GM10248 (cell line): Measurements from ENCODE around the gene TMEM184B.

Source experiments
- CTCF ChIA-PET: fragments of 300-600 bp; sonication (Branson Sonifier 250); formaldehyde crosslinking; extraction: SDS; loops from one replicate; lab custom pipeline; 2021; ENCODE audit warnings: antibody characterized with exemption; lab: Yijun Ruan, JAX
- POLR2A ChIA-PET: fragments of 350-650 bp; sonication (Branson Sonifier 250); formaldehyde crosslinking; extraction: SDS; loops from one replicate; lab custom pipeline; 2020; ENCODE audit warnings: antibody characterized with exemption; lab: Yijun Ruan, JAX
- DNase-seq: peaks from one replicate; pipeline ENCODE4 v3.0.0; 2012; ENCODE audit errors: extremely low spot score
- CTCF ChIP-seq: IDR thresholded peaks from 2 replicates; pipeline ENCODE4 v1.5.1; 2012; ENCODE audit warnings: mild to moderate bottlenecking, low read depth; ENCODE audit errors: extremely low read depth, missing control alignments, control extremely low read depth

The TMEM184B gene

GRCh38 chr22:38193580-38193979 is 79.2 kb downstream of the TMEM184B start:
- no peak for DNase-seq
- no peak for TF ChIP-seq CTCF
- ChIA-PET POLR2A (no interaction called here), CTCF (interaction anchor here (1.0 to 1.5 kb wide), 2 partner anchors 36 to 44 kb away, joined by 3 read pairs; no protein-coding TSS in a partner anchor)

GRCh38 chr22:38192475-38192863 is 80.3 kb downstream of the TMEM184B start:
- DNase-seq = no peak
- ChIA-PET CTCF (interaction anchor here (1.0 to 1.5 kb wide), 3 partner anchors 38 to 47 kb away, joined by 3 to 4 read pairs (median 3); no protein-coding TSS in a partner anchor), POLR2A (no interaction called here)
- no peak for TF ChIP-seq CTCF

- CTCF ChIA-PET = interaction anchor here (1.2 to 1.5 kb wide), 3 partner anchors 10 to 48 kb away, joined by 3 to 4 read pairs (median 4); partner anchors contain the start of gene MAFF
- TF ChIP-seq CTCF = no peak
- POLR2A ChIA-PET = no interaction called here
- no peak for DNase-seq
These were observed 80.9 kb downstream of the TMEM184B start for GRCh38 chr22:38191731-38192474.

- POLR2A ChIA-PET = no interaction called here
- TF ChIP-seq CTCF = no peak
- DNase-seq = no peak
- CTCF ChIA-PET = interaction anchor here (1.2 kb wide), 1 partner anchor 11 kb away, joined by 4 read pairs; the partner anchor contains the start of gene MAFF
These were observed 81.8 kb downstream of the TMEM184B start for GRCh38 chr22:38191055-38191454.

- no peak for TF ChIP-seq CTCF
- DNase-seq = no peak
- ChIA-PET POLR2A (no interaction called here), CTCF (no interaction called here)
These were observed 82.2 kb downstream of the TMEM184B start for GRCh38 chr22:38190581-38190980.

GRCh38 chr22:38189104-38189503 is 83.7 kb downstream of the TMEM184B start:
- CTCF ChIA-PET = interaction anchor here (1.2 kb wide), 1 partner anchor 25 kb away, joined by 3 read pairs; no protein-coding TSS in a partner anchor

More at GRCh38 chr22:38189104-38189503, 83.7 kb downstream of the TMEM184B start:
- POLR2A ChIA-PET = no interaction called here
- no peak for DNase-seq
- TF ChIP-seq CTCF = no peak
